NCI-H2171 treated with DMSO at 0.1 percent for 48 hours (cell line): ENCODE data around the gene TMEM39B.
"Not testable (repeated sequence)": the region's sequence is repeated elsewhere in the genome, so short reads cannot be mapped to it uniquely, and the experiment has no call there.

ENCODE experiments used
- DNase-seq: peaks from one replicate; lab custom pipeline; 2025; lab: John Stamatoyannopoulos, UW

TMEM39B gene

DNA sequence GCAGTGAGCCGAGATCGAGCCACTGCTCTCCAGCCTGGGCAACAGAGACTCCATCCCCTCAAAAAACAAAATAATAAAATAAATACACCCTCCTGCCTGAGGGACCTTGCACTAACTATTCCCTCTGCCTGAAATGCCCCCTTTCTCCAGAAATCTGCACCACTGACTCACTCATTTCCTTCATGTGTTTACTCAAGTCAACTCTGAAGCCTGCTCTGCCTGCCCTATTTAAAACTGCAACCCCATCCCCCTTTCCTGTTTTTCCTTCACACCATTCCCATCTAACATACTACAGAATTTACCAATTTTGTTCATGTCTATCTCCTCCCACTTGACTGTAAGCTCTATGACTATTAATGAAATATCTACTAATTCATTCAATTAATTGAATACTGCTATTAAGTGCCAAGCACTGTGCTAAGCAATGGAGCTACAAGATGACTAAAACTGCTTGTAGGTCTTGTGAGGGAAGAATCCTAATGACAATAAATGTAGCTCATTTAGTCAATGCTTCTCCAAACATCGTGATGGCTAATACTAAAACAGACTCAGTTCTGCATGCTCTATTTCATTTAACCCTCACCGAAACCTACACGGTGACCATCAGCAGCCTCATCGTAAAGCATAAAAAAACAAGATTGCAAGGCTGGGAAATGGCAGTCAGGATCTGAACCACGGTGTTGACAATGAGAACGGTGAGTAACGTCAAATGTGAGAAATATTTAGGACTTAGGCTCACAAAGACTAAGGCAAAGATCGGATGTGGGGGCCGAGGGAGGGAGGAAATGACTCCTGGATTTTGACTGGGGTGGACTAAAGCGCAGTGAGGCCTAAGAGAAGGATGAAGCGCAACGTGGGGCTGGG, 749 bp upstream of the TMEM39B start:
- peak; percentile 73 for DNase-seq

DNA sequence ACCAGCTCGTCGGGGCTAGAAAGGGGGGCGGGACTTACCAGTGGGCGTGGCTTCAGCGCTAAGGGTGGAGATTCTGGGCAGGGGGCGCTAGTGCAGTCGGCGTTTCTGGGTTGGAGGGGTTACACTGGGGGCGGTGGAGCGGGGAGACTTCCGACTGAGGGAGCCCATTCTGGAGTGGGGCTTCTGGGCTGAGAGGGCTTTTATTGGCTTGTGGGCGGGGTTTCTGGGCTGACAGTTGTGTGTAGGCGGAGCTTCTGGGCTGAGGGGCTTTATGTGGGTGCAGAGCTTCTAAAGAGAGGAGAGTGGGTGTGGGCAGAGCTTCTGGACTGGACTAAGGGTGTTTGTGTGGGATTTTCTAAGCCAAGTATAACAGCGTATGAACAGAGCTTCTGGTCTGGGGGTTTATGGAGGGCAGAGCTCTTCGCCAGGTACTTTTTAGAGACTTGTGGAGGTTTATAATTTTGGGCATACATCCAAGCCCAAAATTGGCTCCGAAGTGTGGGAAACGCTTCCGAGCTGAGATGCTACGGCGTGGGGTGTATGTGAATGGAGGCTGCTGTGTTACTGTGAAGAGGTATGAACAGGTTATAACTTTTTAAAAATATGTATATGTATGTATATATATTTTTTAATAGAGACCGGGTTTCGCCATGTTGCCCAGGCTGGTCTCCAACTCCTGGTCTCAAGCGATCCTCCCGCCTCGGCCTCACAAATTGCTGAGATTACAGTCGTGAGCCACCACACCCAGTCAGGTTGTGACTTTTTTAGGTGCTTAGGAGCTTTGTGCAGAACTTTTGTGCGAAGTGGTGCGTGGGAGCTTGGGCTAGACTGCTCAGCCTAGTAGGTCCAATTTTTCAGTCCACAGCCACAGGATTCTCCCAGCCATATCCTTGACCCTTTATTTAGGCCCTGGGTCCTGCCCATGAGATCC, 825 bp downstream of the TMEM39B start:
- DNase-seq = no peak

- no peak for DNase-seq
Measured at GRCh38 chr1:32074841-32075240, 2.1 kb downstream of the TMEM39B start.

DNA sequence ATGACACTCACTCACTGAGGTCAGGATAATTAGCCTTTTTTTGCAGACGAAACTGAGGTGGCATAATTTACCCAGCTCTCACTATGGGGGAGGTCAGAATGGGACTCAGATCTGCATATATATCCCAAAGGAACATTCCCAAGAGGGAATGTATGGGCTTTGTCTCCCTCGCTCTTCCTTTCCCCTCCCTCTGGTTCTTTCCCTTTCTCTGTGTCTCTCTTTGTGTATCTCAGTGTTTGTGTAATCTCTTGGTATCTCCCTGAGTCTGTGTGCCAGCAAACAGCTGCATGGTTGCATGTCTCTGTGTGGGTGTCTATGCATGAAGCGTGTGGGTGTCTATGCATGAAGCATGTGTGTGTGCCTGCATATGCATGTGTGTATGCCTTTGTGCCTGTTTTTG, 4.7 kb downstream of the TMEM39B start:
- DNase-seq = no peak

DNA sequence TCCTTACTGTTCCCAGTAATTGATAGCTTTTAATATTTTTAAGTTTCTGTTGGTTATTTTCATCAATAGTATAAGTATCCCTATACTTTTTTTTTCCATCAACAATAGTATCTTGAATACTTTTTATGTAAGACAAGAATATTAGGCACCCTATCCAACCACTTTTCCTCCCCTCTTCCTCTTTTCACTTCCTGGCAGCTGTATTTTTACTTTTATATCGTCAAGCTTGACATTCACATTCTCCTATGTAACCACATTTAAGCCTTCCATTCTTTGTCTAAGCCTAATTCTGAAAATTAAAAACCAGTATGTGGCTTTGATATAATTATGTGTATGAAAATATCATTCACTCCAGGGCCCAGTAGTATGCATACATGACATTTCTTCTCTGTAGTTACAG, 9.3 kb downstream of the TMEM39B start:
- DNase-seq = no peak

DNA sequence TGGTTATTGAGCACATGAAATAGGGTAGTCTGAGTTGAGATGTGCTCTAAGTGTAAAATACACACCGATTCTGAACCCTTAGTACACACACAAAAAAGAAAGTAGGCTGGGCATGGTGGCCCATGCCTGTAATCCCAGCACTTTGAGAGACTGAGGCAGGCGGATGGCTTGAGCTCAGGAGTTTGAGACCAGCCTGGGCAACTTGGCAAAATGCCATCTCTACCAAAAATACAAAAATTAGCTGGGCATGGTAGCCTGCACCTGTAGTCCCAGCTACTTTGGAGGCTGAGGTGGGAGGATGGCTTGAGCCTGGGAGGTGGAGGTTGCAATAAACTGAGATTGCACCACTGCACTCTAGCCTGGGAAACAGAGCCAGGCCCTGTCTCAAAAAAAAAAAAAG, 13.6 kb downstream of the TMEM39B start:
- not testable (repeated sequence) for DNase-seq

- DNase-seq = no peak
Measured at GRCh38 chr1:32091176-32091575, 18.4 kb downstream of the TMEM39B start.

- DNase-seq = no peak
Measured at GRCh38 chr1:32091591-32091990, 18.9 kb downstream of the TMEM39B start.

DNA sequence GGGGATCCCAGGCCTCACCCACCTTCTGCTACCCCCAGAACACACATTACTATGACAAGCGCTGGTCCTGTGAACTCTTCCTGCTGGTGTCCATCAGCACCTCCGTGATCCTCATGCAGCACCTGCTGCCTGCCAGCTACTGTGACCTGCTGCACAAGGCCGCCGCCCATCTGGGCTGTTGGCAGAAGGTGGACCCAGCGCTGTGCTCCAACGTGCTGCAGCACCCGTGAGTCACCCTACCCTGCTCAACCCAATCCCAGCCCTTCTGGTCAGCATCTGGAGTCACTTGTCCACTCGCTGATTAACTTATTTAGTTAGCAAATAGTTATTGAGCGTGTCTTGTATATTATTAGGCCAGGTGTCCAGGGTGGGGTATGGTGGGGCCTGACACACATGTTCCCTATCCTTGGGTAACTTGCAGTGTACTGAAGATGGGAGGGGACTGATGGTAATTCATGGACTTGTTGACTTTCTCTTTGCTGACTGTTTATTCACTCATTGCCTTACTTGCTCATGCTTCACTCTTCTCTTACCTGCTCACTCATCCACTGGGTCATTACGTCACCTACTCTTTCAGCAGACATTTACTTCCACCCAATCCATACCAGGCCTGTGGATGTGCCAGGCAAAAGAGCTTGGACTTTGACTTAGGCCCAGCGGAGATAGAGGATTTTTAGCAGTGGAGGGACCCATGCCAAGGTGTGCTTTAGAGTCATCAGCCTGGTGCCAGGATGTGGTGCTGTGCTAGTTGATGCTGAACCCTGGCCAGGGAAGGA, 22.2 kb downstream of the TMEM39B start:
- no peak for DNase-seq

DNA sequence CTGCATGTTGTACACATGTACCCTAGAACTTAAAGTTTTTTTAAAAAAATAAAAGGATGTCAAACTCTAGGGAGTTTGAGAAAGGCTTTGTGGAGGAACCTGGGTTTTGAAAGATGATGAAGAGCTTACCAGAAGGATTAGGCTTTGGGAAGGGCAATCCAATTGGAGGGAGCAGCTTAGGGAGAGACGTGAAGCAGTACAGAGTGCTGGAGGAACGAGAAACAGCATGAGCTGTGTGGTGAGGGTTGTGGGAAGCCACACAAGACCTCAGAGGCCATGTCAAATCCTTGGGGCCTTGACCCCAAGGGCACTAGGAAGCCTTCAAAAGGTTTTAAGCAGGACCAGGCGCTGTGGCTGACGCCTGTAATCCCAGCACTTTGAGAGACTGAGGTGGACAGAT, 26.7 kb downstream of the TMEM39B start:
- DNase-seq = no peak

GRCh38 chr1:32100359-32100758, 27.6 kb downstream of the TMEM39B start:
- no peak for DNase-seq

DNA sequence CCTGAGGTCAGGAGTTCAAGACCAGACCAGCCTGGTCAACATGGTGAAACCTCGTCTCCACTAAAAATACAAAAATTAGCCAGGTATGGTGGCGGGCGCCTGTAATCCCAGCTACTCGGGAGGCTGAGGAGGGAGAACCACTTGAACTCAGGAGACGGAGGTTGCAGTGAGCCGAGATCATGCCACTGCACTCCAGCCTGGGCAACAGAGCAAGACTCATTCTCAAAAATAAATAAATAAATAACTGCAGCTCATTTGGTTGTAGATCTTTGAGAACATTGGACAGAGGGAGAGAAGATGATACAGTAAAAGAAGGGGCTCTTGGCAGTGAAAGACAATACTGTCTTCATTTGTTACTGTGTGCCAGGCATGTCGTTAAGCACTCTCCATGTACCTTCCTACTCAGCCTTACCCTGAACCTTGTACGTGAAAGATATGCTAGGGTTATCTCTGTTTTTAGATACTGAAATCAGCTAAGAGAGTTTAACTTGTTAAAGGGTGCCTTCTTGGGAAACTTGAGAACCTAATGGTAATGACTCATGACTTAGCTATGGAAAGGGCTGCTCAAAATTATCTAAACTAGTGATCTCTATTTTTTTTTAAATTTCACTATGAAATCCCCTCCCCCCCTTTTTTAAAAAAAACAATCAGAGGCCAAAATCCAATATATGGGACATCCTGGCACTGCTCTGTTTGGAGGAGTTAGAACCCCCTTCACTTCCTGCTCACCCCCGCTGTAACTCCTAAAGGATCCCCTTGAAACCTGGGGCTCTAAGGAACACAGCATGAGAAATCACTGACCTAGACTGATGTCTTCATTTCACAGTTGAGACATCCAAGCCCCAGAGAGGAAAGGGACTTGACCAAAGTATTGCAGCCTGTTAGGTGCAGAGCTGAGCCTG, 28.3 kb downstream of the TMEM39B start:
- no peak for DNase-seq

DNA sequence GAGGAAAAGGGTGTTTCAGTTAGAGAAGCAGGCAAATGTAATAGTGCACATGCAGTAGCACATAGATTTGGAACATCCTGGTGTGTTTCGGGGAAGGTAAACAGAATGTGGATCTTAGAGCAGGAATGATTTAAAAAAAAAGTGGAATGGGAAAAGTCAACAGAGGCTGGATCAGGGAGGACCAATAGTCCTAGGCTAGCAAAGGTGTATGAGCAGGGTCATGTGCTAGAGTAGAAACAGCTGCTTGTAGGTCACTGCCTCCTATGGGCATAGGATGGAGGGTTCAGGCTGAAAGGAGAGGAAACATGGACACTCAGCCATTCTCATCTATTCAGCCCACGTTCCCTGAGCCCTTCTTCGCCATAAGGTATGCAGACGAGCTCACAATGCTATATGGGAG, 31.4 kb downstream of the TMEM39B start:
- DNase-seq = no peak

DNA sequence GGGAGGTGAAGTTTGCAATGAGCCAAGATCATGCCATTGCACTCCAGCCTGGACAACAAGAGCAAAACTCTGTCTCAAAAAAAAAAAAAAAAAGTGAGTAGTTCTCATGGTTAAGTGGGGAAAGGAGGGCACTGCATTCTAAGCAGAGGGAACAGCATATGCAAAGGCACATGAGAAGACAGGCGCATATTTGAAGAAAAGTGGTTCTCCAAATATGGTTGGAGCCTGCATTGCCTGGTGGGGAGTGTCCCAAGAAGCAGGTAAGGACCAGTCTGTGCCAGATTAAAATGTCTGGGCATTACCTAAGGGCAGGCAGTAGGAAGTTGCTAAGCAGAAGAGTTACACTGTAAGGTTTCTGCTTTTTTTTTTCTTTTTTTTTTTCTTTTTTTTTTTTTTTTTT, 32.6 kb downstream of the TMEM39B start:
- no peak for DNase-seq

- no peak for DNase-seq
Measured at GRCh38 chr1:32106663-32107275, 34.0 kb downstream of the TMEM39B start.

DNA sequence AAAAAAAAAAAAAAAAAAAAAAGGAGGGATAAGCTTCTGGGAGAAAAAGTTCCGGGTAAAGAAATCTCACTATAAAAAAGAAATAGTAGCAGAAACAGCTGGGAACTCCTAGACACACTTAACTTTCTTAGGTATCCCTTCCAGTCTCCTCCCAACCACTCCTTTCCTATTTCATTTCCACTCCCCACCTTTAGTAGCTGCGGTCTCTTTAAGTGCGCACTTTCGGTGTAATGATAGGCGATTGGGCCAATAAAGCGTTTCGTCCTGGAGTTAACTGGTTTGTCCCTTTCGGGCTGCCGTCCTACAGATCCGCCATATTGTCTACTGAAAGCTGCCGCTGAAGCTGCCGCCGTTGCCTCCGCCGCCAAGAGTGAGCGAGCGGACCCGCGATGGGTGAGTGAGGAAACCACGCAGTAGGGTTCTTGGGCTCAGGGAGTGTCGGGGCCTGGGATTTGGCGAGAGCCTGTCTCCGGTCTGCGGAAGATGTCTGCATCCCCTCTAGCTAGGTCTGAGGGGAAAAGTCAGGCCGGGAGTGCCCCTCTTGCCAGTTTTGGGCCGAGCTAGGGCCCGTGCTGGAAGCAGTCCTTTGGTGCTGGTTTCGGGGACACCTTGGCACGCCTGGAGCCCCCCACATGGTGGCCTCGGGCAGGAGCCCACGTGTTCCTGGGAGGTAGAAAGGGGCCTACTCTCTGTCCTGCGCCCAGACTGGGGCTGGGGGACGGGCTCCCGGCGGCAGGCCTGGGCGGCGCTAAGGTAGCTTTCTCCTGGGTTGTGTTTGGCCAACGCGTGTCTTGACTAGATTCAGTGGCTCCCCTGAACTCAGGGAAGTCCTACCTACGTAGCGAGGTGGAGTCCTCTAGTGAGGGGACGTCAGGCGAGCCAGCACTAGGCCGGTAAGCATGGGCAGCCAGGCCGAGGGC, 35.3 kb downstream of the TMEM39B start, which contains the start of gene KPNA6:
Gene KPNA6, plus strand, starts transcription at position 315 of the 920 bp plus-strand sequence. Its CDS starts 75 bp downstream, at position 390.
- peak; percentile 97 for DNase-seq

DNA sequence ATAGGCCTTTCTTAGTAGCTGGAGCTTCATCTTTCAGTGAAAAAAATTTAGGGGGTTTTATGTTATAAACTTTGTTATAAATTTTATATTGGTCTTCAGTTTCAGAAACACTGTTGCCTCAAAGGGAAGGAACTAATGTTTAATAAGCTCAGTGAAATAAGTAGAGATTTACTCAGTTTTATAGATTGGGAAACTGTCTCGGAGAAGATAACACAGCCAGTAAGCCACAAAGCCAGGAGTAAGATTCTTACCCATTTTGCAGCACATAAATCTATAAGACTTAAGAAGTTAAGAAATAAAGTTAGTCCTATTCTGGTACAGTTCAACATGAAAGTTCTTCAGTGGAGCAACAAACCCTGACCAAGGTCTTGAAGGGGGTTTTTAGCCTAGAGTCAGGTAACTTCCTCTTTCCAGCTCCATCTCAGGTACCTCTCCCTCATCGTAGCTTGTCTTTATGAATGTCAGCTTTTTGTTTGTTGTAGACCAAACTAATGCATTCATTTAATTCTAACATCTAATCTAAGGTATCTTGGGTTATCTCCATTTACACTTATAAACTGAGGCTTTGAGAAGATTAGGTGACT, 38.4 kb downstream of the TMEM39B start:
- no peak for DNase-seq

DNA sequence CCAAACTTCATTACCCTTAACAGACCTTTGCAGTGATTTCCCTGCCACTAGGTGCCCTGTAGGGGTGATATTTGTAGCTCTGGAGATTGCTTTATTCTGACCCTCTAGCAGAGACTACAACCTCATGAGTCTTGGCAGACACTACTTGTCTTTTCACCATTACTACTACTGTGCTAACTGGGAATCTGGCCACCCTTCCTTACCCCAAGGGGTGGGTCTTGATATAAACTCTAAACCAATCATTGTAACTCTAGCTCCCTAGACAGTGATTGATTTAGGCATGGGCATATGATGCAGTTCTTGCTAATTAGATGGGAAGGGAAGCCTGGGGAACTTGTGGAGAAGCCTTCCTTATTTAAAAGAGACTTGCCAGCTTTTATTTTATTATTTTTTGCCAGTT, 39.0 kb downstream of the TMEM39B start:
- no peak for DNase-seq

DNA sequence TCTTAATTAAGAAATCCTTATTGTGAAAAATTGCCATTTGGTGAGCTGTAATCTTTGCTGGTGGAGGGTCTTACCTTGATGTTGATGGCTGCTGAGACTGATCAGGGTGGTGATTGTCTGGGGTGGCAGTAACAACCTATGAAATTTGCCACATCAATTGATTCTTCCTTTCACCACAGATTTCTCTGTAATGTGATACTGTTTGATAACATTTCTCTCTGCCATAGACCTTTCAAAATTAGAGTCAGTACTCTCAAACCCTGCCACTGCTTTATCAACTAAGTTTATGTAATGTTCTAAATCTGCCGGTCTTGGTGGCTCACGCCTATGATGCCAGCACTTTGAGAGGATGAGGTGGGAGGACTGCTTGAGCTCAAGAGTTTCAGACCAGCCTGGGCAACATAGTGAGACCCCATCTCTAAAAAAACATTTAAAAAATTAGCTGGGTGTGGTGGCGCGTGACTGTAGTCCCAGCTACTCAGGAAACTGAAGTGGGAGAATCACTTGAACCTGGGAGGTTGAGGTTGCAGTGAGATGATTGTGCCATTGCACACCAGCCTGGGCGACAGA, 40.2 kb downstream of the TMEM39B start:
- DNase-seq = no peak
